ENCODE results near the gene MCTP2.

MCTP2 gene

DNA sequence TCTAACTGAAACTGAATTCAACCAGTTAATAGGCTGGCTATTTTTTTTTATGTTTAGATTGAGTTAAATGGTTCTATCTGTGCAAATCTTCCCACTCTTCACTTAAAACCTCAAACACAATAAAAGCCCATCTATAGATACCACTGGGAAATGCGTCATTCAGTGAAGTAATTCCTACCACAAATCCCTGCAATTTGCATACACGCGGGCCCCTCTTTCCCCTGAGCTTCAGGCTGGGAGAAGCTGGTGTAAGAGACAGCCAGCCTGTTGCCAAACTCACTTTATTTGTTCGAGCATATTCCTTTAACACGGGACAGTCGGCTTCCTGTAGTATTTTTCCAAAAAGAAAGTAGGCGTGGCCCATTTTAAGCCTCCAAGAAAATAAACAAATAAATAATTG is 26.0 kb upstream of the MCTP2 start (continued):
- TF ChIP-seq, protein P1, sequence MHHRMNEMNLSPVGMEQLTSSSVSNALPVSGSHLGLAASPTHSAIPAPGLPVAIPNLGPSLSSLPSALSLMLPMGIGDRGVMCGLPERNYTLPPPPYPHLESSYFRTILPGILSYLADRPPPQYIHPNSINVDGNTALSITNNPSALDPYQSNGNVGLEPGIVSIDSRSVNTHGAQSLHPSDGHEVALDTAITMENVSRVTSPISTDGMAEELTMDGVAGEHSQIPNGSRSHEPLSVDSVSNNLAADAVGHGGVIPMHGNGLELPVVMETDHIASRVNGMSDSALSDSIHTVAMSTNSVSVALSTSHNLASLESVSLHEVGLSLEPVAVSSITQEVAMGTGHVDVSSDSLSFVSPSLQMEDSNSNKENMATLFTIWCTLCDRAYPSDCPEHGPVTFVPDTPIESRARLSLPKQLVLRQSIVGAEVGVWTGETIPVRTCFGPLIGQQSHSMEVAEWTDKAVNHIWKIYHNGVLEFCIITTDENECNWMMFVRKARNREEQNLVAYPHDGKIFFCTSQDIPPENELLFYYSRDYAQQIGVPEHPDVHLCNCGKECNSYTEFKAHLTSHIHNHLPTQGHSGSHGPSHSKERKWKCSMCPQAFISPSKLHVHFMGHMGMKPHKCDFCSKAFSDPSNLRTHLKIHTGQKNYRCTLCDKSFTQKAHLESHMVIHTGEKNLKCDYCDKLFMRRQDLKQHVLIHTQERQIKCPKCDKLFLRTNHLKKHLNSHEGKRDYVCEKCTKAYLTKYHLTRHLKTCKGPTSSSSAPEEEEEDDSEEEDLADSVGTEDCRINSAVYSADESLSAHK (tag by site-specific recombination; IDR thresholded peaks at IDR 0.05), result no peak
- TF ChIP-seq TRIM28 (IDR thresholded peaks at IDR 0.05; ENCODE audit: borderline replicate concordance, low read length), result no peak
- no peak for TF ChIP-seq ZNF239 (tag by site-specific recombination; IDR thresholded peaks at IDR 0.05)
- TF ChIP-seq, protein P2, sequence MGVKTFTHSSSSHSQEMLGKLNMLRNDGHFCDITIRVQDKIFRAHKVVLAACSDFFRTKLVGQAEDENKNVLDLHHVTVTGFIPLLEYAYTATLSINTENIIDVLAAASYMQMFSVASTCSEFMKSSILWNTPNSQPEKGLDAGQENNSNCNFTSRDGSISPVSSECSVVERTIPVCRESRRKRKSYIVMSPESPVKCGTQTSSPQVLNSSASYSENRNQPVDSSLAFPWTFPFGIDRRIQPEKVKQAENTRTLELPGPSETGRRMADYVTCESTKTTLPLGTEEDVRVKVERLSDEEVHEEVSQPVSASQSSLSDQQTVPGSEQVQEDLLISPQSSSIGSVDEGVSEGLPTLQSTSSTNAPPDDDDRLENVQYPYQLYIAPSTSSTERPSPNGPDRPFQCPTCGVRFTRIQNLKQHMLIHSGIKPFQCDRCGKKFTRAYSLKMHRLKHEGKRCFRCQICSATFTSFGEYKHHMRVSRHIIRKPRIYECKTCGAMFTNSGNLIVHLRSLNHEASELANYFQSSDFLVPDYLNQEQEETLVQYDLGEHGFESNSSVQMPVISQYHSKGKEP (tag by site-specific recombination; IDR thresholded peaks at IDR 0.05), result no peak
- TF ChIP-seq SP2 (tag by site-specific recombination; IDR thresholded peaks at IDR 0.05), result no peak
- no peak for TF ChIP-seq ZSCAN16 (tag by site-specific recombination; IDR thresholded peaks at IDR 0.05)

DNA sequence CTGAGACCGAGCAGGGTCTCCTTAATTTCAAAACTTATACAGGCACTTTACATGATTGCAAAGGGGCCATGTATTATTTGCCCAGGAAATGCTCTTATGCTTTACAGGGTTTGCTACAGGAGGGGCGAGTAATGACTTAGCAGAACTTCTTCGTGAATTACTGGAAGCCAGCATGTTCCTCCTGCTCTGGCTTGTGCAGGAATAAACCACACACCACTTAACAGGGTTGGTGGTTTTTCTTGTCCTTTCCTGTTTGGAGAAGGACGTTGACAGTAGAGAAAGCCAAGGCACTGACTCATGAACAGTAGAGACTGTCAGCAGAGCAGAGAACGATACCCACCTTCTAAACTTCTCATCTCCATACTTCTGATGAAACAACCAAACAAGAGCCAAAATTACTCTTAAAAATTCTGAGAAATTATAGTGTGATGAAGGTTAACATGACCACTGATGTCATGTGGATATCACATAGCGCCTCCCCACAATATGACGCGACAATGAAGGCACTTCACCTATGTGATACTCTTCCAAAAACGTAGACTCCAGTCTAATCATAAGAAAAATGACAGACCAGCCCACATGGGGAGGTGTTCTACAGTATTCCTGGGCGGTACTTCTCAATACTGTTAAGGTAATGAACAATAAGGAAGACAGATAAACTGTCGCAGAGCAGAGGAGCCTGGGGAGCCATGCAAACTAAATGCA is 24.7 kb upstream of the MCTP2 start:
- POLR2A ChIA-PET, result no interaction called here
- TF ChIP-seq, protein P3, sequence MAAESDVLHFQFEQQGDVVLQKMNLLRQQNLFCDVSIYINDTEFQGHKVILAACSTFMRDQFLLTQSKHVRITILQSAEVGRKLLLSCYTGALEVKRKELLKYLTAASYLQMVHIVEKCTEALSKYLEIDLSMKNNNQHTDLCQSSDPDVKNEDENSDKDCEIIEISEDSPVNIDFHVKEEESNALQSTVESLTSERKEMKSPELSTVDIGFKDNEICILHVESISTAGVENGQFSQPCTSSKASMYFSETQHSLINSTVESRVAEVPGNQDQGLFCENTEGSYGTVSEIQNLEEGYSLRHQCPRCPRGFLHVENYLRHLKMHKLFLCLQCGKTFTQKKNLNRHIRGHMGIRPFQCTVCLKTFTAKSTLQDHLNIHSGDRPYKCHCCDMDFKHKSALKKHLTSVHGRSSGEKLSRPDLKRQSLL (tag by site-specific recombination; IDR thresholded peaks at IDR 0.05), result no peak
- TF ChIP-seq ZNF626 (tag by site-specific recombination; IDR thresholded peaks at IDR 0.05) (no peak), ZNF549 (tag by site-specific recombination; IDR thresholded peaks at IDR 0.05) (no peak)
- Histone ChIP-seq H3K36me3 (ENCODE audit: control insufficient read depth in 2 of 2, insufficient read depth in 1 of 2, low read length in 2 of 2) (no peaks in the 10 kb centered on the region), H3K9me3 (ENCODE audit: control insufficient read depth, insufficient read depth, low read depth, low read length) (no peaks in the 10 kb centered on the region), H3K27ac (ENCODE audit: extremely low read depth, low read depth, low read length) (no peak overlapping the region), H3K4me1 (ENCODE audit: control insufficient read depth, insufficient read depth, low read length) (peaks cover 4% of the 10 kb centered on the region; the same call in 1 of the 2 replicates), H3K4me3 (ENCODE audit: low read depth, low read length) (no peak overlapping the region)
- CTCF ChIA-PET, result interaction anchor here (0.7 kb wide), 1 partner anchor 711 kb away, joined by 3 read pairs; no protein-coding TSS in a partner anchor

DNA sequence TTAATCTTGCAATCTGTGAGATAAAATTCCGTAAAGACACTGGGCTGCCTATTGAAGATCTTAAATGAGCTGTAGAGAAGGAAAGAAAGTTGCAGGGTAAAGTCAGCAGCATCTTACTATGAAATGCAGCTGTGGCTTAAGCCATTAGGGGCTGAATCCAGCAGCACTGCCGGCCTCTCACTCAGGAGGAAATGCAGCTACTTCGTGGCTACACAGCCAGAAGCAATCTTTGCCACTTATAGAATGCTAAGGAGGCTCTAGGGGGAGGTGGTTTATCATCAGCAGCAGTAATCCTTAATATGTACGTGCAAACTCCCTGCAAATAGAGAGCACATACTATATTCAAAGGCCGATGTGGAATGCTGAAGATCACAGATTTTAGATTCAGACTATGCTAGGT is 19.1 kb upstream of the MCTP2 start:
- no peak overlapping the region for H3K27ac ChIP-seq (ENCODE audit: extremely low read depth, low read depth, low read length)
- no peaks in the 10 kb centered on the region for H3K36me3 ChIP-seq (ENCODE audit: control insufficient read depth in 2 of 2, insufficient read depth in 1 of 2, low read length in 2 of 2)
- TF ChIP-seq, protein P4, sequence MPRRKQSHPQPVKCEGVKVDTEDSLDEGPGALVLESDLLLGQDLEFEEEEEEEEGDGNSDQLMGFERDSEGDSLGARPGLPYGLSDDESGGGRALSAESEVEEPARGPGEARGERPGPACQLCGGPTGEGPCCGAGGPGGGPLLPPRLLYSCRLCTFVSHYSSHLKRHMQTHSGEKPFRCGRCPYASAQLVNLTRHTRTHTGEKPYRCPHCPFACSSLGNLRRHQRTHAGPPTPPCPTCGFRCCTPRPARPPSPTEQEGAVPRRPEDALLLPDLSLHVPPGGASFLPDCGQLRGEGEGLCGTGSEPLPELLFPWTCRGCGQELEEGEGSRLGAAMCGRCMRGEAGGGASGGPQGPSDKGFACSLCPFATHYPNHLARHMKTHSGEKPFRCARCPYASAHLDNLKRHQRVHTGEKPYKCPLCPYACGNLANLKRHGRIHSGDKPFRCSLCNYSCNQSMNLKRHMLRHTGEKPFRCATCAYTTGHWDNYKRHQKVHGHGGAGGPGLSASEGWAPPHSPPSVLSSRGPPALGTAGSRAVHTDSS (tag by site-specific recombination; IDR thresholded peaks at IDR 0.05), result no peak
- ChIA-PET CTCF (no interaction called here), POLR2A (no interaction called here)
- no peaks in the 10 kb centered on the region for H3K4me1 ChIP-seq (ENCODE audit: control insufficient read depth, insufficient read depth, low read length)
- H3K4me3 ChIP-seq (ENCODE audit: low read depth, low read length), result no peak overlapping the region
- H3K9me3 ChIP-seq (ENCODE audit: control insufficient read depth, insufficient read depth, low read depth, low read length), result no peaks in the 10 kb centered on the region

DNA sequence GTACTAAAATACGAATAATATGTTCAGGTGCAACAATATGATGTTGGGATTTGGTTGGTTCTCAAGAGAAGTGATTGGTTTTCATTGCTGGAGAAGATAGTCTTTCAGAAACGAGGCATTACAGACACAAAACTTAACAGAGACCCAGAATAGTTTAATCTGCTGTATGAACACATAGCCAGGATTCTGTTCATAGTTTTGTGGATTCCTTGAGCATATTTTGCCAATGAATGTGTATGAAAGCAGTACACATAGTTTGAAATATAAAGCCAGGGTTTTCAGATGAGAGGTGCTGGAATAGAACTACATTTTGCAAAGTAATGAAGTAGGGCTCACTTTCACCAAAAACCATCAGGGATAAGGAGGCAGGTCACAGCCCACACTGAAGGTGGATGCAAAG is 5.7 kb upstream of the MCTP2 start:
- POLR2A ChIA-PET, result no interaction called here
- Histone ChIP-seq H3K9me3 (ENCODE audit: control insufficient read depth, insufficient read depth, low read depth, low read length) (no peaks in the 10 kb centered on the region), H3K4me1 (ENCODE audit: control insufficient read depth, insufficient read depth, low read length) (peaks cover 2% of the 10 kb centered on the region; the same call in 1 of the 2 replicates), H3K27ac (ENCODE audit: extremely low read depth, low read depth, low read length) (no peak overlapping the region), H3K4me3 (ENCODE audit: low read depth, low read length) (no peak overlapping the region), H3K36me3 (ENCODE audit: control insufficient read depth in 2 of 2, insufficient read depth in 1 of 2, low read length in 2 of 2) (no peaks in the 10 kb centered on the region)
- CTCF ChIA-PET, result interaction anchor here (0.7 to 1.1 kb wide), 3 partner anchors 62 to 99 kb away, joined by 3 read pairs; no protein-coding TSS in a partner anchor
- no peak for TF ChIP-seq ZNF514 (tag by site-specific recombination; IDR thresholded peaks at IDR 0.05)
- TF ChIP-seq GFI1B (tag by site-specific recombination; IDR thresholded peaks at IDR 0.05), result no peak
- TF ChIP-seq ZNF510 (tag by site-specific recombination; IDR thresholded peaks at IDR 0.05; ENCODE audit: insufficient replicate concordance), result no peak
- TF ChIP-seq ZNF600 (tag by site-specific recombination; IDR thresholded peaks at IDR 0.05), result no peak
- TF ChIP-seq, protein P5, sequence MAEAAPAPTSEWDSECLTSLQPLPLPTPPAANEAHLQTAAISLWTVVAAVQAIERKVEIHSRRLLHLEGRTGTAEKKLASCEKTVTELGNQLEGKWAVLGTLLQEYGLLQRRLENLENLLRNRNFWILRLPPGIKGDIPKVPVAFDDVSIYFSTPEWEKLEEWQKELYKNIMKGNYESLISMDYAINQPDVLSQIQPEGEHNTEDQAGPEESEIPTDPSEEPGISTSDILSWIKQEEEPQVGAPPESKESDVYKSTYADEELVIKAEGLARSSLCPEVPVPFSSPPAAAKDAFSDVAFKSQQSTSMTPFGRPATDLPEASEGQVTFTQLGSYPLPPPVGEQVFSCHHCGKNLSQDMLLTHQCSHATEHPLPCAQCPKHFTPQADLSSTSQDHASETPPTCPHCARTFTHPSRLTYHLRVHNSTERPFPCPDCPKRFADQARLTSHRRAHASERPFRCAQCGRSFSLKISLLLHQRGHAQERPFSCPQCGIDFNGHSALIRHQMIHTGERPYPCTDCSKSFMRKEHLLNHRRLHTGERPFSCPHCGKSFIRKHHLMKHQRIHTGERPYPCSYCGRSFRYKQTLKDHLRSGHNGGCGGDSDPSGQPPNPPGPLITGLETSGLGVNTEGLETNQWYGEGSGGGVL (tag by site-specific recombination; IDR thresholded peaks at IDR 0.05), result no peak
- no peak for TF ChIP-seq ZBTB21 (tag by site-specific recombination; IDR thresholded peaks at IDR 0.05)
- TF ChIP-seq GLIS1 (tag by site-specific recombination; IDR thresholded peaks at IDR 0.05), result no peak
- TF ChIP-seq ZNF155 (tag by site-specific recombination; IDR thresholded peaks at IDR 0.05), result no peak
- TF ChIP-seq ZNF133 (tag by site-specific recombination; IDR thresholded peaks at IDR 0.05), result no peak
- no peak for TF ChIP-seq KLF16 (tag by site-specific recombination; IDR thresholded peaks at IDR 0.05)
- TF ChIP-seq EGR2 (tag by site-specific recombination; IDR thresholded peaks at IDR 0.05; ENCODE audit: low read depth), result no peak
- no peak for TF ChIP-seq ZNF121 (tag by site-specific recombination; IDR thresholded peaks at IDR 0.05)
